ENCODE data around the gene SLC6A9. TPM values are rescaled to one million over a fixed set of nuclear protein-coding genes. Genes with fewer than 3 reads are reported as not detected.

The SLC6A9 gene
- total RNA-seq, 4 donors from 2014 or later = 0.16 to 0.63 (median 0.29) TPM; not detected in 1

DNA sequence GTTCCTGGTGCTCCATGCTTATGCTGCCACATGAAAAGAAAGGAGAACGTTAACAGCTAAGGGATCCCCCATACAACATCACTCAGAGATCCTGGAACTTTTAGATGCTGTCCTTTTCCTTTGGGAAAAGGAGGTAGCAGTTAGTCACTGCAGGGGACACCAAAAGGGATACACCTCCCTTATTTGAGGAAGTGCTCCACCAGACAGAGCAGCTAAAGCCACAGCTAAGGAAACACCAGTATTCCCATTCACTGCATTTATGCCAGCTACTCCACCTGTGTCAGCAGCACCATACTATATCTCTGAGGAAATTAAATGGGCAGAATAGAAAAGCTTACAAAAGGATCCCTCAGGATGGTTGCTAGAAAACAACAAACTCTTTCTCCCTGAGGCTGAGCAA, 26.0 kb upstream of the SLC6A9 start:
- intact Hi-C loops (cut with DNase I; ENCODE audit: low total_unique reads) = no loop called here

DNA sequence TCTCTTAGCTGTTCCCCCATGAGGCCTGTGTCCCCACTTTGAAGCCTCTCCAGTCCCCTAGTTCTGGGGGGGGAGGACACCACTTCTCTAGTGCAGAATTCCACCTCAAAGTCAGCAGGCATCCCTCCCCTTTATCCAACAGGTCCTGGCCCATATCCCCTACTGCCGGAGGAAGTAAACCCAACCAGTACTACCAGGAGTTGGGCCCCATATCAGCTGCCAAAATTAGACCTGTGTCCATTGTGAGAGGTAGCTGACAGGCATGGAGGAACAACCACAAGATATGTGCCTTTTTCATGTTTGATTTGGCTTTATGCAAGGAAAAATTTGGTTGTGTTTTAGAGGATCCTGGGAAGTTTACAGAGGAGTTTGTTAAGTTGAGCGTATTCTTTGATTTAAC, 22.1 kb upstream of the SLC6A9 start:
- H3K4me1 ChIP-seq = no peaks in the 10 kb centered on the region
- H3K4me3 ChIP-seq = no peak overlapping the region
- intact Hi-C loops (cut with DNase I; ENCODE audit: low total_unique reads) = no loop called here
- no peaks in the 10 kb centered on the region for H3K9me3 ChIP-seq
- H3K27me3 ChIP-seq = no peaks in the 10 kb centered on the region
- no peak overlapping the region for H3K27ac ChIP-seq
- in situ Hi-C loops (cut with MboI; ENCODE audit: low sequenced_read_pairs in 4 of 4) = loop anchor here in 1 of 4 donors (25.0 kb wide), 1 partner anchor 516 kb away; the partner anchor contains the start of gene PTPRF
- no peaks in the 10 kb centered on the region for H3K36me3 ChIP-seq
- ATAC-seq = no peak
- TF ChIP-seq, protein P1, sequence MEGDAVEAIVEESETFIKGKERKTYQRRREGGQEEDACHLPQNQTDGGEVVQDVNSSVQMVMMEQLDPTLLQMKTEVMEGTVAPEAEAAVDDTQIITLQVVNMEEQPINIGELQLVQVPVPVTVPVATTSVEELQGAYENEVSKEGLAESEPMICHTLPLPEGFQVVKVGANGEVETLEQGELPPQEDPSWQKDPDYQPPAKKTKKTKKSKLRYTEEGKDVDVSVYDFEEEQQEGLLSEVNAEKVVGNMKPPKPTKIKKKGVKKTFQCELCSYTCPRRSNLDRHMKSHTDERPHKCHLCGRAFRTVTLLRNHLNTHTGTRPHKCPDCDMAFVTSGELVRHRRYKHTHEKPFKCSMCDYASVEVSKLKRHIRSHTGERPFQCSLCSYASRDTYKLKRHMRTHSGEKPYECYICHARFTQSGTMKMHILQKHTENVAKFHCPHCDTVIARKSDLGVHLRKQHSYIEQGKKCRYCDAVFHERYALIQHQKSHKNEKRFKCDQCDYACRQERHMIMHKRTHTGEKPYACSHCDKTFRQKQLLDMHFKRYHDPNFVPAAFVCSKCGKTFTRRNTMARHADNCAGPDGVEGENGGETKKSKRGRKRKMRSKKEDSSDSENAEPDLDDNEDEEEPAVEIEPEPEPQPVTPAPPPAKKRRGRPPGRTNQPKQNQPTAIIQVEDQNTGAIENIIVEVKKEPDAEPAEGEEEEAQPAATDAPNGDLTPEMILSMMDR (IDR thresholded peaks at IDR 0.05 in 4 of 5, conservative IDR thresholded peaks at IDR 0.05 in 1 of 5) = no peak
- no peak for TF ChIP-seq POLR2A (IDR thresholded peaks at IDR 0.05)
- DNase-seq = no peak

More for the DNA sequence above, 26.0 kb upstream of the SLC6A9 start:
- no peaks in the 10 kb centered on the region for H3K27me3 ChIP-seq
- no peaks in the 10 kb centered on the region for H3K36me3 ChIP-seq
- no peak for DNase-seq
- H3K4me1 ChIP-seq = no peaks in the 10 kb centered on the region
- no peak for ATAC-seq
- H3K27ac ChIP-seq = no peak overlapping the region
- no peaks in the 10 kb centered on the region for H3K9me3 ChIP-seq
- H3K4me3 ChIP-seq = no peak overlapping the region
- TF ChIP-seq POLR2A (IDR thresholded peaks at IDR 0.05) = no peak
- TF ChIP-seq, protein P1 (IDR thresholded peaks at IDR 0.05 in 4 of 5, conservative IDR thresholded peaks at IDR 0.05 in 1 of 5) = no peak
- in situ Hi-C loops (cut with MboI; ENCODE audit: low sequenced_read_pairs in 4 of 4) = loop anchor here in 1 of 4 donors (25.0 kb wide), 1 partner anchor 520 kb away; the partner anchor contains the start of gene PTPRF

DNA sequence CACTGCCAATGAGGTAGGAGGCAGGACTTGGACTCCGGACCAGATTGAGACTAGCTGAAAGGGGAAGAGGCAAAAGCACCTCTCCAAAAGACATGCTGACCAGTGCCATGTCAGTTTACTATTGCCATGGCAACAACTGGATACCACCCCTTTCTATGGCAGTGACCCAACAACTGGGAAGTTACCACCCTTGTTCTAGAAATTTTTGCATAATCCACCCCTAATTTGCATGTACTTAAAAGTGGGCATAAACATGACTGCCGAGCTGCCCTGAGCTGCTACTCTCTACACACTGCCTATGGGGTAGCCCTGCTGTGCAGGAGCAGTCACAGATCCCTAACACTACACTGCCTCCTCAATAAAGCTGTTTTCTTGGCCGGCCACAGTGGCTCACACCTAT, 19.0 kb upstream of the SLC6A9 start:
- ATAC-seq (no peak), DNase-seq (no peak)
- no peak overlapping the region for H3K4me3 ChIP-seq
- TF ChIP-seq POLR2A (IDR thresholded peaks at IDR 0.05) = no peak
- TF ChIP-seq, protein P1 (IDR thresholded peaks at IDR 0.05 in 4 of 5, conservative IDR thresholded peaks at IDR 0.05 in 1 of 5) = no peak
- H3K27me3 ChIP-seq = no peaks in the 10 kb centered on the region
- in situ Hi-C loops (cut with MboI; ENCODE audit: low sequenced_read_pairs in 4 of 4) = loop anchor here in 1 of 4 donors (25.0 kb wide), 1 partner anchor 513 kb away; the partner anchor contains the start of gene PTPRF
- intact Hi-C loops (cut with DNase I; ENCODE audit: low total_unique reads) = no loop called here
- no peaks in the 10 kb centered on the region for H3K9me3 ChIP-seq
- no peaks in the 10 kb centered on the region for H3K4me1 ChIP-seq
- H3K36me3 ChIP-seq = no peaks in the 10 kb centered on the region
- no peak overlapping the region for H3K27ac ChIP-seq

DNA sequence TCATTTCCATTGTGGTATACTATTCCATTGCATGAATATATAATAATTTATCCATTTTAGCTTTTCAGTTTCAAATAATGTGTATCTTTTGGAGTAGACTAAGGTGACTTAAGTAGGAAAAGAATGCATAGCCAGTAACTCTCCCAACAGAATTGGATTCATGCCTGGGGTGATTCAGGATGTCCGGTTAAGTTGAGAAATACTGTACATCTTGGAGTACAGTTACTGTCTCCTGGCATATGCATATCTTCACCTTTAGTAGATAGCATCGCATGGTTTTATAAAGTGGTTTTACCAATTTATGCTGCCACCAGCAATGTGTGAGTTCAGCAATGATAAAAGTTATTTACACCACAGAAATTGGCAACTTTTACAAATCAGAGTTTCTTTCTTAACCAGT, 18.6 kb upstream of the SLC6A9 start:
- TF ChIP-seq POLR2A (IDR thresholded peaks at IDR 0.05) = no peak
- TF ChIP-seq, protein P1 (IDR thresholded peaks at IDR 0.05 in 4 of 5, conservative IDR thresholded peaks at IDR 0.05 in 1 of 5) = no peak
- Histone ChIP-seq H3K4me3 (no peak overlapping the region), H3K36me3 (no peaks in the 10 kb centered on the region), H3K27me3 (no peaks in the 10 kb centered on the region), H3K4me1 (no peaks in the 10 kb centered on the region), H3K9me3 (no peaks in the 10 kb centered on the region), H3K27ac (no peak overlapping the region)
- in situ Hi-C loops (cut with MboI; ENCODE audit: low sequenced_read_pairs in 4 of 4) = loop anchor here (5.0 to 25.0 kb wide), 6 partner anchors 43 to 525 kb away; partner anchors contain the start of genes PTPRF (in 3 of the 4) and CCDC24 (in 1 of the 4)
- no peak for DNase-seq
- intact Hi-C loops (cut with DNase I; ENCODE audit: low total_unique reads) = no loop called here
- no peak for ATAC-seq

Measured in gastrocnemius medialis (tissue), 4 donors.